GM23338 (cell line): ENCODE data around the gene AQP7. TPM values are rescaled to one million over a fixed set of nuclear protein-coding genes. Genes with fewer than 3 reads are reported as not detected.
"Not testable (repeated sequence)": the region's sequence is repeated elsewhere in the genome, so short reads cannot be mapped to it uniquely, and the experiment has no call there.

Experiments
- ATAC-seq: fragments of 200-7000 bp; cut with Tn5 transposase; 3 replicates; pipeline ENCODE4 v1.9.1; 2020
- DNase-seq: peaks from one replicate; pipeline ENCODE4 v3.0.0-alpha.2; 2015; ENCODE audit warnings: low spot score
- H2AFZ ChIP-seq: fragments of 200-600 bp; sonication (generic); 2 replicates; pipeline ENCODE4 v1.8.0; 2016; ENCODE audit warnings: antibody characterized with exemption, mild to moderate bottlenecking, moderate library complexity
- H3F3A ChIP-seq: fragments of 200-600 bp; sonication (generic); replicated peaks from 2 replicates; pipeline ENCODE4 v1.8.0; 2017; ENCODE audit warnings: antibody characterized with exemption, mixed run types, low read depth
- H3K27ac ChIP-seq: fragments of 200-600 bp; sonication (generic); 2 replicates; pipeline ENCODE4 v1.6.1; 2016; ENCODE audit warnings: low read depth
- H3K27me3 ChIP-seq: fragments of 200-600 bp; sonication (generic); 2 replicates; pipeline ENCODE4 v1.8.0; 2016; ENCODE audit warnings: mild to moderate bottlenecking, mixed run types, moderate library complexity; ENCODE audit not compliant: insufficient read depth
- H3K36me3 ChIP-seq: fragments of 200-600 bp; sonication (generic); 2 replicates; pipeline ENCODE4 v1.8.0; 2016; ENCODE audit warnings: mild to moderate bottlenecking; ENCODE audit not compliant: insufficient read depth
- H3K4me1 ChIP-seq: fragments of 200-600 bp; sonication (generic); 2 replicates; pipeline ENCODE4 v1.8.0; 2016; ENCODE audit warnings: mild to moderate bottlenecking, moderate library complexity; ENCODE audit not compliant: insufficient read depth
- H3K4me2 ChIP-seq: fragments of 200-600 bp; sonication (generic); 2 replicates; pipeline ENCODE4 v1.7.1; 2017; ENCODE audit warnings: mixed run types
- H3K4me3 ChIP-seq: fragments of 200-600 bp; sonication (generic); 2 replicates; pipeline ENCODE4 v1.6.1; 2016; ENCODE audit warnings: mixed run types
- H3K79me2 ChIP-seq: fragments of 200-600 bp; sonication (generic); replicated peaks from 2 replicates; pipeline ENCODE4 v1.8.0; 2017; ENCODE audit warnings: mild to moderate bottlenecking; ENCODE audit not compliant: insufficient read depth
- H3K9me2 ChIP-seq: fragments of 200-600 bp; sonication (generic); 2 replicates; pipeline ENCODE4 v1.8.0; 2017; ENCODE audit not compliant: insufficient read depth
- H4K20me1 ChIP-seq: fragments of 200-600 bp; sonication (generic); replicated peaks from 2 replicates; pipeline ENCODE4 v1.8.0; 2017; ENCODE audit warnings: mild to moderate bottlenecking; ENCODE audit not compliant: insufficient read depth
- H3K27ac Mint-ChIP-seq: 2 replicates; pipeline ENCODE4 v1.8.0; 2020; ENCODE audit warnings: inconsistent platforms, mild to moderate bottlenecking, moderate library complexity, mixed read lengths
- H3K27me3 Mint-ChIP-seq: 3 replicates; pipeline ENCODE4 v1.8.0; 2022; ENCODE audit warnings: low read depth, mild to moderate bottlenecking, moderate library complexity, mixed read lengths, inconsistent platforms; ENCODE audit not compliant: insufficient read depth, poor library complexity
- H3K36me3 Mint-ChIP-seq: 3 replicates; pipeline ENCODE4 v1.8.0; 2021; ENCODE audit warnings: low read depth, mild to moderate bottlenecking, inconsistent platforms, moderate library complexity, mixed read lengths
- H3K4me1 Mint-ChIP-seq: 3 replicates; pipeline ENCODE4 v1.8.0; 2020; ENCODE audit warnings: mild to moderate bottlenecking, inconsistent platforms, mixed read lengths
- H3K4me3 Mint-ChIP-seq: 3 replicates; pipeline ENCODE4 v1.8.0; 2021; ENCODE audit warnings: moderate library complexity, mild to moderate bottlenecking, inconsistent platforms, mixed read lengths
- H3K9me3 Mint-ChIP-seq: 3 replicates; pipeline ENCODE4 v1.8.0; 2020; ENCODE audit warnings: moderate library complexity, mild to moderate bottlenecking, inconsistent platforms, mixed read lengths
- CREB1 ChIP-seq: fragments of 250-450 bp; sonication (Bioruptor Pico); IDR thresholded peaks from 2 replicates; pipeline ENCODE4 v1.5.0; 2020; ENCODE audit warnings: low read depth, mild to moderate bottlenecking, moderate library complexity
- EZH2phosphoT487 ChIP-seq: fragments of 200-600 bp; sonication (generic); IDR thresholded peaks from one replicate; pipeline ENCODE4 v1.8.1; 2018; ENCODE audit warnings: antibody characterized with exemption; ENCODE audit not compliant: unreplicated experiment
- NANOG ChIP-seq: IDR thresholded peaks from 2 replicates; pipeline ENCODE4 v1.6.1; 2016; ENCODE audit warnings: antibody characterized with exemption, borderline replicate concordance
- REST ChIP-seq: IDR thresholded peaks from one replicate; pipeline ENCODE4 v1.6.1; 2018; ENCODE audit warnings: antibody characterized with exemption; ENCODE audit not compliant: unreplicated experiment
- ZNF331 ChIP-seq: fragments of 250-450 bp; sonication (Bioruptor Pico); IDR thresholded peaks from 2 replicates; pipeline ENCODE4 v1.5.0; 2020; ENCODE audit warnings: low read depth, mild to moderate bottlenecking, moderate library complexity
- polyA plus RNA-seq: library from polyadenylated mRNA; unstranded; fragments of >200 nt; fragmentation: Nextera tagmentation; extraction: Ambion mirVana; gene quantifications from 2 replicates; pipeline ENCODE4 v1.2.1, GENCODE V29; 2016
- total RNA-seq: library from RNA; depleted of rRNA; stranded (reverse); fragments of >200 nt; shearing (Covaris generic); gene quantifications from 2 replicates; pipeline ENCODE4 v1.2.3, GENCODE V29; 2014
- TF ChIP-seq, protein P1 (sequence below): IDR thresholded peaks from 2 replicates; pipeline ENCODE4 v1.6.1; 2016; ENCODE audit warnings: antibody characterized with exemption
- TF ChIP-seq, protein P2 (sequence below), 2 experiments: fragments of 200-600 bp in 1 of 2; sonication (generic) in 1 of 2; conservative IDR thresholded peaks; 2 replicates each; pipeline versions ENCODE4 v1.5.1 to v1.6.1; 2016 to 2017; ENCODE audit warnings: antibody characterized with exemption in 2 of 2, low read depth in 2 of 2, mild to moderate bottlenecking in 2 of 2, moderate library complexity in 1 of 2

AQP7 gene
- total and polyA plus RNA-seq, 2 experiments from 2014 or later: not detected

DNA sequence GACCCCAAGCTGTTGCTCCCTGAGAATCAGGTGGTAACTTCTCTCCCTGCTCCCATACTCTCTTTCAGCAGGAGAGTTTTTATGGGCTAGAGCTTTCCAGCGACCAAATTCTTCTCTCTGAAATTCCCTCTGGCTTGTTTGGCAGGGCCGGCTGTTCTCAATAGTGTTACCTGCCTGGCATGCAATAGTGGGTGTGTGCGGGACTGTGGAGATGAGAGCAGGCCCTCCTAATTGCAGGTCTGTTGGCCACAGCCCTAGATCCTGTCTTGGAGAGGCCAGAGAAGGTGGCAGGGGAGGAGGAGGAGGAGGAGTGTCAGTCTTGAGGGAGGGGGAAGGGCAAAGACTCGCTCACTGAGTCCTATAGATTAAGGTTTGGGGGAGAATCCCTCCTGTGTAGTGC is 29.5 kb downstream of the AQP7 start:
- peaks cover 10% of the 10 kb centered on the region for H3K36me3 Mint-ChIP-seq
- H3K4me2 ChIP-seq: no peak overlapping the region
- no peak for ATAC-seq
- H2AFZ ChIP-seq: no peak overlapping the region
- DNase-seq: no peak
- peaks cover 14% of the 10 kb centered on the region for H3K27me3 Mint-ChIP-seq
- H3K9me3 Mint-ChIP-seq: no peaks in the 10 kb centered on the region; the same call in 2 of the 3 replicates
- H3K27ac Mint-ChIP-seq: peak overlapping the region; percentile 78; the same call in 1 of the 2 replicates
- H3K79me2 ChIP-seq: no peaks in the 10 kb centered on the region
- H3K9me2 ChIP-seq: no peaks in the 10 kb centered on the region
- H3K4me3 ChIP-seq: no peak overlapping the region
- no peaks in the 10 kb centered on the region; the same call in 1 of the 2 replicates for H3K4me1 ChIP-seq
- no peak overlapping the region for H3K27ac ChIP-seq
- H3F3A ChIP-seq: no peaks in the 10 kb centered on the region
- no peaks in the 10 kb centered on the region for H3K27me3 ChIP-seq
- no peaks in the 10 kb centered on the region; the same call in none of the 2 replicates for H4K20me1 ChIP-seq
- H3K36me3 ChIP-seq: no peaks in the 10 kb centered on the region
- peaks cover 28% of the 10 kb centered on the region for H3K4me1 Mint-ChIP-seq
- no peak for TF ChIP-seq NANOG
- no peak for TF ChIP-seq CREB1 (CRISPR knock-in tag)
- TF ChIP-seq EZH2phosphoT487: no peak
- TF ChIP-seq, protein P1, sequence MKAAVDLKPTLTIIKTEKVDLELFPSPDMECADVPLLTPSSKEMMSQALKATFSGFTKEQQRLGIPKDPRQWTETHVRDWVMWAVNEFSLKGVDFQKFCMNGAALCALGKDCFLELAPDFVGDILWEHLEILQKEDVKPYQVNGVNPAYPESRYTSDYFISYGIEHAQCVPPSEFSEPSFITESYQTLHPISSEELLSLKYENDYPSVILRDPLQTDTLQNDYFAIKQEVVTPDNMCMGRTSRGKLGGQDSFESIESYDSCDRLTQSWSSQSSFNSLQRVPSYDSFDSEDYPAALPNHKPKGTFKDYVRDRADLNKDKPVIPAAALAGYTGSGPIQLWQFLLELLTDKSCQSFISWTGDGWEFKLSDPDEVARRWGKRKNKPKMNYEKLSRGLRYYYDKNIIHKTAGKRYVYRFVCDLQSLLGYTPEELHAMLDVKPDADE: no peak
- H3K4me3 Mint-ChIP-seq: no peak overlapping the region

DNA sequence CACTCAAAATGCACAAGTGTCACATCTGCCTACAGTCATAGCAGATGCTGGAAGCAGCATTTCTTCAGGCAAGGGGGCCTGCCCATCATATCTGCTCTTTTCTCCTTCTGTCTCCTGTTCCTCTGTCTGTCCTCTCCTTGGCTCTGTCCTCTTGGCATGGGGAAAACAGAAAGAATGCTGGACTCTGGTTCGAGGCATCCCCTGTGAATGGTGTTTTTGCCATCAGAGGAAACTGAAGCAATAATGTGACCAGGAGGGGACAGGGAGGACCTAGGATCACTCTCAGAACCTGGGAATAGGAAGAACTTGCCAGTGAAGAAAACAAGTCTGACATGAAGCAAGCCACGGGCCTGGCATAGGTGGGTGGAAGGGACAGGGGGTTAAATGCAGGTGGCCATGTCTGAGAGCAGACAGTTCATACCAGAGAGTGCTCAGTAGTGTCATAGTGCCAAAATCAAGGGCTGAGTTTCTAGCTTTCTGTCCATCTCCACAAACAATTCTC is 35.3 kb downstream of the AQP7 start:
- H3K36me3 ChIP-seq: no peaks in the 10 kb centered on the region; the same call in none of the 2 replicates
- no peak overlapping the region for H2AFZ ChIP-seq
- no peak overlapping the region for H3K27ac Mint-ChIP-seq
- no peaks in the 10 kb centered on the region; the same call in none of the 2 replicates for H4K20me1 ChIP-seq
- no peaks in the 10 kb centered on the region for H3K4me1 ChIP-seq
- ATAC-seq (no peak), DNase-seq (no peak)
- H3K4me3 ChIP-seq: no peak overlapping the region
- H3K79me2 ChIP-seq: no peaks in the 10 kb centered on the region
- H3K27ac ChIP-seq: no peak overlapping the region
- no peaks in the 10 kb centered on the region for H3K27me3 ChIP-seq
- H3K4me3 Mint-ChIP-seq: no peak overlapping the region
- H3K4me2 ChIP-seq: no peak overlapping the region
- peaks cover 1% of the 10 kb centered on the region for H3K27me3 Mint-ChIP-seq
- H3K4me1 Mint-ChIP-seq: no peaks in the 10 kb centered on the region; the same call in 2 of the 3 replicates
- no peaks in the 10 kb centered on the region for H3K9me2 ChIP-seq
- TF ChIP-seq, protein P2, sequence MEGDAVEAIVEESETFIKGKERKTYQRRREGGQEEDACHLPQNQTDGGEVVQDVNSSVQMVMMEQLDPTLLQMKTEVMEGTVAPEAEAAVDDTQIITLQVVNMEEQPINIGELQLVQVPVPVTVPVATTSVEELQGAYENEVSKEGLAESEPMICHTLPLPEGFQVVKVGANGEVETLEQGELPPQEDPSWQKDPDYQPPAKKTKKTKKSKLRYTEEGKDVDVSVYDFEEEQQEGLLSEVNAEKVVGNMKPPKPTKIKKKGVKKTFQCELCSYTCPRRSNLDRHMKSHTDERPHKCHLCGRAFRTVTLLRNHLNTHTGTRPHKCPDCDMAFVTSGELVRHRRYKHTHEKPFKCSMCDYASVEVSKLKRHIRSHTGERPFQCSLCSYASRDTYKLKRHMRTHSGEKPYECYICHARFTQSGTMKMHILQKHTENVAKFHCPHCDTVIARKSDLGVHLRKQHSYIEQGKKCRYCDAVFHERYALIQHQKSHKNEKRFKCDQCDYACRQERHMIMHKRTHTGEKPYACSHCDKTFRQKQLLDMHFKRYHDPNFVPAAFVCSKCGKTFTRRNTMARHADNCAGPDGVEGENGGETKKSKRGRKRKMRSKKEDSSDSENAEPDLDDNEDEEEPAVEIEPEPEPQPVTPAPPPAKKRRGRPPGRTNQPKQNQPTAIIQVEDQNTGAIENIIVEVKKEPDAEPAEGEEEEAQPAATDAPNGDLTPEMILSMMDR (conservative IDR thresholded peaks at IDR 0.05; ENCODE audit: low read depth in 2 of 2): no peak
- TF ChIP-seq ZNF331 (CRISPR knock-in tag) (no peak), REST (no peak)
- peaks cover 11% of the 10 kb centered on the region; the same call in 2 of the 3 replicates for H3K36me3 Mint-ChIP-seq
- H3K9me3 Mint-ChIP-seq: no peaks in the 10 kb centered on the region
- no peaks in the 10 kb centered on the region for H3F3A ChIP-seq

GRCh38 chr9:33364814-33365213 is 37.6 kb downstream of the AQP7 start:
- not testable (repeated sequence) for H2AFZ ChIP-seq, H3K79me2 ChIP-seq, H3K36me3 Mint-ChIP-seq, H3K27ac Mint-ChIP-seq, H3F3A ChIP-seq, H3K27me3 Mint-ChIP-seq, ATAC-seq, H3K36me3 ChIP-seq, H3K4me3 Mint-ChIP-seq, H3K4me3 ChIP-seq, H3K9me3 Mint-ChIP-seq, H3K4me1 Mint-ChIP-seq, H3K9me2 ChIP-seq, H3K4me1 ChIP-seq, H4K20me1 ChIP-seq, H3K27ac ChIP-seq, H3K27me3 ChIP-seq, DNase-seq, H3K4me2 ChIP-seq
